GM19395 (cell line): ENCODE data around the gene ULK4.
"Not testable (repeated sequence)": the region's sequence is repeated elsewhere in the genome, so short reads cannot be mapped to it uniquely, and the experiment has no call there.

ENCODE experiments used
- ATAC-seq: cut with Tn5 transposase; IDR thresholded peaks from one replicate; pipeline ENCODE4 v1.9.1; 2021; ENCODE audit warnings: mild to moderate bottlenecking, moderate library complexity; ENCODE audit not compliant: unreplicated experiment

ULK4 gene

DNA sequence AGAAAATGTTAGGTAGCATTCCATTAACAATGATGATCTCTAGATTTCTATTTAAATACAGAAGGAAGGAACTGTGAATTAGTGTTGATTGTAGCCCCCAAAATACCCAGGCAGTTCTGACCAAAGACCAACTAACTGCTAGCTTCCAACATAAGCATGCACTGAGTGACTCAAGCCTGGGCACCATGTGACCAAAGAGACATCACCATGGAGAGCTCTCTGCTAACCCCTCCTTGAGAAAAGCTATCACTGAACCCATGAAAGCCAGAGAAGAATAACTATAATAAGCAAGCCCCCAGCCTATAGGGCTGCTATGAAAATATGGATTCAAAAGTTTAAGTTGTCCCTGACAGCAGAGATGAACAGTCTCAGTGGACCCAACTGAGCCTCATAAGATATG lies 310.2 kb downstream of the ULK4 start:
- ATAC-seq, result no peak

DNA sequence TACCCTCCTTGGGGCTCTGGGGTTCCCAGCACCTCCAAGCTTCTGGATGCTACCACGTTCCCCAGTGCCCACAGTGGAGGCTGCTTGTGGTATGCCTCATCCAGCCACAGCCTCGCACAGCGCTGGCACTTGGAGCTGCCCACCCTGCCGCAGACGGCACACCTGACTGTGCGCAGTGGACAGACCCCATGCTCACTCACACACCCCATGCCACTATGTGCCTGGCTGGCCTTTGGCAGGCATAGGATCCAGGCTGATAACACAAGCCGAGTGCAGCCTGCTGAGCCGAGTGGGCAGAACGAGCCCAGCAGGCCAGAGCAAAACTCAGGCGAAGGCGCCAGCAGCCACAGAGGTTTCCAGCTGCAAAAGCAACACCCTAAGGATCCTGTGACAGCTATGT lies 311.5 kb downstream of the ULK4 start:
- no peak for ATAC-seq

DNA sequence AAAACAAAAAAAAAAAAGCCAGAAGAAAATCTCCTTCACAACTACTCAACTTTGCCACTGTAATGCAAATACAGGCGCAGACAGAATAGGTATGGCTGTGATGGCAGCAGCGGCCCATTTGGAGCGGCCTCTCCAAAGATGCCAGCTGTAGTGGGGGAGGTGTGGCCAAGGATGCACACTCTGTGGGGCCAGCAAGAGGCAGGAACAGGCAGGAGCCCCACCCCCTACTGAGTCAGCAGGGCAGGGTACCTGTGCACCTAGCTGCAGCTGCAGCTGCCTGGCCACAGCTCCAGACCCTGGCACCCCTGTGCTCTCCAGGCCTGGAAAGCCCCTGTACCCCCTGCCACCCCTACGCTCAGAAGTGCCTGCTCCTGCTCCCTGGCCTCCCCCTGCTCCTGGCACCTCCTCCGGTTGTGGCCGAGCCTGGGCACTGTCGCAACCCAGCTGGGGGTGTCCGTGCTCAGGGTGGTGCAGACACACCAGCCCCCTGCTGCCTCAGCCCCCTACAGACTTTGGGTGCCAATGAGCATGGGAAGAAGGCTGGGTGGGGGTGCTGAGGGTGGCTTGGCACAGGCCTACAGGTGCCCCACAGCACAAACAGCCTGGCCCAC lies 312.7 kb downstream of the ULK4 start:
- ATAC-seq, result no peak

DNA sequence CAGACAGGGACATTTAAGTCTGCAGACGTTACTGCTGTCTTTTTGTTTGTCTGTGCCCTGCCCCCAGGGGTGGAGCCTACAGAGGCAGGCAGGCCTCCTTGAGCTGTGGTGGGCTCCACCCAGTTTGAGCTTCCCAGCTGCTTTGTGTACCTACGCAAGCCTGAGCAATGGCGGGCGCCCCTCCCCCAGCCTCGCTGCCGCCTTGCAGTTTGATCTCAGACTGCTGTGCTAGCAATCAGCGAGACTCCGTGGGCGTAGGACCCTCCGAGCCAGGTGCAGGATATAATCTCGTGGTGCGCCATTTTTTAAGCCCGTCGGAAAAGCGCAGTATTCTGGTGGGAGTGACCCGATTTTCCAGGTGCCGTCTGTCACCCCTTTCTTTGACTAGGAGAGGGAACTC lies 314.2 kb downstream of the ULK4 start:
- not testable (repeated sequence) for ATAC-seq

DNA sequence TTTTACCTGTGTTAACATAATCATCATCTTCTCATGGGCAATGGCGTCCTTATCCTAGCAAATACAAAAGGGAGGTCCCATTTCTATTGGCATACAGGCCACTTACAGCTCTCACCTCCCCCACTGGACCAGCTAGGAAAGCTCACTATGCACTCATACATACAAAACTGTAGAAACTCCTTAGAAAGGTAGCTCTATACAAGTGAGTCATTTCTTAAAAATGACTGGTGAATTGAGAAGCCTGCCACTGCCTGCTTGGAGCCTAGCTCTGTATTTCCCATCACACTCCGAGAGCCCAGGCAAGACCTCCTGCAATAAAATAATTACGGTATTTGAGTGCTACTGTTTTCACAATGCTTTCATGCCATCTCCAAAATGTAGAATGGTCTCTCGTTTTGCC lies 321.8 kb downstream of the ULK4 start:
- ATAC-seq, result no peak

DNA sequence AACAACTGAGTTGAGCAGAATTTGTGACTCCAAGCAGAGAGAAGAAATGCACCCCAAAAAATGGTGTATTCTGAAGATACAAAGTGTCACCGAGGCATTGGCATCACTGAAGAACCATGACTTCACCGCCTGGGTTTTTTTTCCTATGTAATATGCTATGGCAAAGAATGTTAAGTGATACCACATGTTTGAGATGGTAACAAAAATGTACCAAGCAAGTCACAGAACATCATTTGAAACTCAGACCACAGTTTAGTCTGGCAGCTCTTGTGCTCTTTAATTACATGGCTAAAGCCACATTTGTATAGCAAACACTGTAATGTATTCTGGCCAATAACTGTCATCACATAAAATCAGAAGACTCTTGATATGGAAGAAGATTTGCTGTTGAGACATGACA lies 323.5 kb downstream of the ULK4 start:
- no peak for ATAC-seq

DNA sequence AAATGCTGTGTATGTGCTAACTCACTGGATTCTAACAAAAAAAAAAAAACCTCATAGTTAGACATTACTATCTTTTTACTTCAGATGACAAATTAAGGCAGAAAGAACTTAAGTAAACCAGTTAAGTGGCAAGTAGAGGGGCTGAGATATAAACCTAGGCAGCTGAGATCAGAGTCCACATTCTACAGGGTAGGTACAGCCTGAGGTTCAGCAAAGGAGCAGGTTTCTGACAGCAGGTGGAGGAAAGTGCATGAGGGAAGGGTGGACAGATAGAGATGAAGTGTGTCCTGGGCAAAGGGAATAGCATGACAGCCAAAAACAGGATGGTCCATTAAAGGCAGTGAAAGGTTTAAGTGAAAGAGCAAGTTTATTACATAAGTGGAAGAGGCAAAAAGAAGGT lies 329.2 kb downstream of the ULK4 start:
- no peak for ATAC-seq

DNA sequence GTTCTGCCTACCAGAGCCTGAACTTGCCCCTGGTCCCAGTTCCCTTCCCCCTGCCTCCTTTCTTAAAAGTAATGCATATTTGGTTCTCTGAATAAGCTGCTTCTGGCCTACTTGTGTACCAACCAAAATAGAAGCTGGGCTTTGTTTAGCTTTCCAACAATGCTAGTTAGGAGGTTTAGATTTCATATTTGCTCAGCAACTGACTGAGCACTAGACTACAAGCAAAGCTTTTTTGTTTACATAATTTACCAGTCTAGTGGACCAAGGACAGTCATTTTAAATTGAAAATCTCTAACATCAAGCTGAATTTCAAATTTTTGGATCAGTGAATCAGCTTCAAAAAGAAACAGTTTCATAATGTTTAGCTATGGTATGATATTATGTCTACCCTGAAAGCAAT lies 331.2 kb downstream of the ULK4 start:
- no peak for ATAC-seq

DNA sequence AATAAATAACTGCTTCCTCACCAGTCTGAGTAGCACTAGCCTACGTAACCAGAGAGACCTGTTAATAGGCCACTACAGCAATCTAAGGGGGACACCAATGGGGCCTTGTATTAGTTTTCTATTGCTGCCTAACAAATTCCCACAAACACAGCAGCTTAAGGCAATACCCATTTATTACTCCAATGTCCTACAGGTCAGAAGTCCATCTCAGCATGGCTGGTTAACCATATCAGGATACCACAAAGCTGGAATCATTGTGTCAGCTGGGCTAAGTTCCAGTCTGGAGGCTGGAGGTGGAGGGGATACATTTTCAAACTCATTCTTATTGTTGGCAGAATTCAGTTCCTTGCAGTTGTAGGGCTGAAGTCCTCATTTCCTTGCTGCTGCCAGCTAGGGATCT lies 331.9 kb downstream of the ULK4 start:
- no peak for ATAC-seq

DNA sequence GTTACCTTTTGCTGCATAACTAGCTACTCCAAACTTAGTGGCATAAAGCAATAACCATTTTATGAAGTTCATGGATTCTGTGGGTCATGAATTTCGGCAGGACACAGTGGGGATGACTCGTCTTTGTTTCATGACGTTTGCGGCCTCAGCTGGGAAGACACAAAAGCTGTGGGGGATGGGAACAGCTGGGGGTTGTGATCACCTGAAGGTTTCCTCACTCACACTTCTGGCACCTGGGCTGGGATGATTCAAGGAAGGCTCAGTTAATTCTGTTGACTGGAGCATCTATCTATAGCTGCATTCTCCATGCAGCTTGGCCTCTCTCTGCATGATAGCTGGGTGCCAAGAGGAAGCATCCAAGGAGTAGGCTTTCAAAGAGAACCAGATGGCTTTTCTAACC lies 332.8 kb downstream of the ULK4 start:
- ATAC-seq, result no peak

DNA sequence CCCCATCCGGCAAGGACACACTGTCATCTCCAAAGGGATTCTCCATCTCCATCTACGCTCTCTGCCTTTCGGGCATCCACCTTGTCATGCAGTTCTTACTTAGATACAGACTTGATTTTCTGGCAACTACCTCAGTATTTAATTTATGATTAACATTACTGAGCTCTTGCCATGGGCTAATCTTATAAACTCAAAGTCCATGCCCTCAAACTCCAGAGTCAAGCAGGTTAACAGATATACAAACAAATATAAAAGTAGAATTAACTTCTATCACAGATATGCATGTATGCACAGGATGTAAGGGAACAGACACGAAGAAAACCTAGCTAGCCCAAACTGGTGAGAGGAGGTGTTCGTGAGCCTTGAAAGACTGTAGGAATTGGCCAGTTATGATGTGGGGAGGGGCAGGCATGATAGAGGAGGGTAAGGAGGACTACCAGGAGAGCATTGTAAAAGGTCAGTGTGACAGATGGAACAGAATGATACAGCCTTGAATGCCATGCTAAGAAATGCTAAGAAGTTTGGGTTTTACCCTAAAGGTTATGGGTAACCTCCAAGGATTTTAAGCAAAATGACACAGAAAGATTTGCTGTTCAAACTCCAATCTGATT lies 334.3 kb downstream of the ULK4 start:
- ATAC-seq, result no peak

DNA sequence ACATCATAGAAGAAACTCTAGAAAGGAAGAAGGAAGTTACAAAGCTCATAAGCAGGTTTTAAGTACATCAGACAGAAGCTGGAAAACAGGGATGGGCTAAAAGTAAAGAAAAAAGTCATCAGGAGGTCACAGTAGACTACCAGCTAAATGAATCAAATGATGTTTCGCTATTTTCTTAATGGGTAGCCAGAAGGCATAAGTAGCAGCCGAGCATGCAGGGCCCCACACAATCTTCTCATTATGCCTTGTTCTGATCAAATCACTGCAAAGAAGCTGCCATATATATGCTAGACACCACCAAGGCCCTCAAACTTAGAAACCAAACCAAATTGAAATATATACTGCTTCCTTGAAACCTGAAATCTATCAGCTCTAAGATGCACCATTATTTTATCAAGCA lies 349.1 kb downstream of the ULK4 start:
- ATAC-seq, result no peak

DNA sequence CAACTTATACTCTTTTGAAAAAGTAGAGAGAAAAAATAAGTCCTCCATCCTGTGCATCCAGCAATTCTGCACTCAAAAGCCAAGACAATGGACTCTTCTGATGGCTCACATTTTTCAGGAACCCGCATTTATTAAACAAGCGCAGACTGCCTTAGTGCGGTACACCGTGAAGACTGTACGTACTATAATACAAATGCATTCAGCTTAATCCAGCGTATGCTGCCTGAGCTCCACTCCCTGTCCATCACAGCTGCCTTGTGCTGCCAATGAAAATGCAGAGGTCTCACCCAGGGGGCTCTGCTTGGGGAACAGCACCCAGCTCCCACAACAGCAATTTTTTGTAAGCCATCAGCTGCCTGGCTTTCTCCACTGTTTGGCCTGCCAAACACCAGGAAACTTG lies 350.9 kb downstream of the ULK4 start:
- no peak for ATAC-seq

DNA sequence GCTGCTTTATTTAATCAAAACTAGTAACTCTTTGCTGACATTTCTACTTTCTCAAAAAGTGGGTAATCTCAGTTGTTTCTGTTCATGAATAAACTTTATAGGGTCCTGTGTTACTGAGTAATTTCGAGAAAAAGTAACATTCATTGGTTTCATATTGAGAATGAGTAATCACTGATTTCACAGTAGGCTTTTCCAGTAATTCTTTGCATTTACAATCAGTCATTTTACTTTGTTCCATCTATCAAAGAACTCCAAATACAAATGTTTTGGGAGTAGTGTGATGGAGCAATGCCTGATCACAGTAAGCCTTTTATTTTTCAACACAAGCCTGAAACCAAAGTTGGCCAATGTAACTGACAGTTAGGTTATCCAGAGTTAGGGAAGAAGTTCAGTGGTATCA lies 353.6 kb downstream of the ULK4 start:
- no peak for ATAC-seq

DNA sequence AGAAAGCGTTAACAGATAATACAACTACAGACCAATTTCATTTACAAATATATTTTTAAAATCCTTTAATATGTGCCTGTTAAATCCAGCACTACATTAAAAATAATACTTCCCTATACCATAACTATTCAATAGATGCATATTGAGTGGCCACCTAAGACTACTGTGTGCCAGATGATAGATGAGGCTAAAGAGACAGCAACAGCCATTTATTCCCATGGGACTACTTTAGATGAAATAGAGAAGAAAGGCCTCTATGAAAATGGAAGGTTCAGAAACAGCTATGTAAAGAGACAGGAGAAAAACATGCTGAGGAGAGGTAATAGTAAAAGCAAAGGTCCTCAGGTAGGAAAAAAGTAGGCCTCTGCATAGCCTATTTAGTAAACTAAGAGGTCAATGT lies 358.1 kb downstream of the ULK4 start:
- ATAC-seq, result no peak

DNA sequence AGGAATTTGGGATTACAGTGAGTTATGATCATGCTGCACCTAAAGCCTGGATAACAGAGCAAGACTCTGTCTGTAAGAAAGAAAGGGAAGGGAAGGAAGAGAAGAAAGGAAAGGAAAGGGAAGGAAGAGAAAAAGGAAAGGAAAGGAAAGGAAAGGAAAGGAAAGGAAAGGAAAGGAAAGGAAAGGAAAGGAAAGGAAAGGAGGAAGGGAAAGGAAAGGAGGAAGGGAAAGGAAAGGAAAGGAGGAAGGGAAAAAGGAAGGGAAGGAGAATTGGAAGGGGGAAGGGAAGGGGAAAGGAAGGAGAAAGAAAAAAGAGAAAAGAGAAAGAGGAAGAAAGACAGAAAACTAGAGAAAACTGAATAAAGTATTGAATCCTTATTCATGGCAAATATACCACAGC lies 359.8 kb downstream of the ULK4 start:
- no peak for ATAC-seq

DNA sequence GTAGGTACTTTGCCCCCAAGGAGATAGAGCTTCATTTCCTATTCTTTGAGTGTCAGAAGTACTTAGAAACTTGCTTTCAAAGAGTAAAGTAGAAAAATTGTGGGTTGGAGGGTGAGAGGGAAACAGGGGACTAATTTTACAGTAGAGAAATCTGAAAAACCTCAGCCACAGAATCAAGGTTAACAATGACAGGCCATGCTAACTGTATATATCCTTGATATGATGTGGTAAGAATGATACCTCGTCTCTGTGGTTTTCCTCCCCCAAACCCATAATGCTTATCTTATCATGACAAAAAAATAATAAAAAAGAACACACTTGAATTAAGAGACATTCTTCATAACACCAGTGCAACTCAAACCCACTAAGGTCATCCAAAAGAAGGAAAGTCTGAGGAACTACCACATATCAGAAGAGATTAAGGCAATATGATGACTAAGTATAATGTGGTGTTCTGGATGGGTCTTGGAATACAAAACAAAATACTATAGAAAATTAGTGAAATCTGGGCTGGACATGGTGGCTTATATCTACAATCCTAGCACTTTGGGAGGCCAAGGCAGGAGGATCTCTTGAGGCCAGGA lies 360.4 kb downstream of the ULK4 start:
- no peak for ATAC-seq

DNA sequence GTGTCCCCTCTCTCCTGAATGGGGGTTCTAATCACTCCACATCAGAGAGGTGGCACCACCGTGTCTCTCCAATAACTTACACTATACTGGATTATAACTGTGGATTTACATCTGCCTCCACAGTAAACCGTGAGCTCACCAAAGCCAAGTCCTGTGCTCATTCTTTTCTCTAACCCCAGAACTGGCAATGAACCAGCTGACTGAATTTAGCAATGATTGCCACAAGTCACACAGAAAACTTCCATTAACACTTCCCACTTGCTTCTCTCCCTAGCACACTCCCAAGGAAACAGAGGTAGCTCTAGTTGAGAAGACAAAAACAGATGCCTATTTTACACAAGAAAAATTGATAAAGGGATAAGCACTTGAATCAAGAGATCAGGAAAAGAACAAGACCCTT lies 361.3 kb downstream of the ULK4 start:
- ATAC-seq, result no peak

DNA sequence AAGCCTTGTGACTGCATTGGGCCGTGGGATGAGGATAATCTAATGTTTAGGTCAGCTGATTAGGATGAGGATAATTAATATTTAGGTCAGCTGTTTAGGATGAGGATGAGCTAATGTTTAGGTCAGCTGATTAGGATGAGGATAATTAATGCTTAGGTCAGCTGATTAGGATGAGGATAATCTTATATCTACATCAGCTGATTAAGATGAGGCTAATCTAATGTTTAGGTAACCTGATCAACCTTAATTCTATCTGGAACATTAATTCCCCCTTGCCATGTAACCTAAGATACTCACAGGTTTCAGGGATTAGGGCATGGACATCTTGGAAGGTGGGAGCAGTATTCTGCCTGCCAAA lies 362.8 kb downstream of the ULK4 start:
- no peak for ATAC-seq

DNA sequence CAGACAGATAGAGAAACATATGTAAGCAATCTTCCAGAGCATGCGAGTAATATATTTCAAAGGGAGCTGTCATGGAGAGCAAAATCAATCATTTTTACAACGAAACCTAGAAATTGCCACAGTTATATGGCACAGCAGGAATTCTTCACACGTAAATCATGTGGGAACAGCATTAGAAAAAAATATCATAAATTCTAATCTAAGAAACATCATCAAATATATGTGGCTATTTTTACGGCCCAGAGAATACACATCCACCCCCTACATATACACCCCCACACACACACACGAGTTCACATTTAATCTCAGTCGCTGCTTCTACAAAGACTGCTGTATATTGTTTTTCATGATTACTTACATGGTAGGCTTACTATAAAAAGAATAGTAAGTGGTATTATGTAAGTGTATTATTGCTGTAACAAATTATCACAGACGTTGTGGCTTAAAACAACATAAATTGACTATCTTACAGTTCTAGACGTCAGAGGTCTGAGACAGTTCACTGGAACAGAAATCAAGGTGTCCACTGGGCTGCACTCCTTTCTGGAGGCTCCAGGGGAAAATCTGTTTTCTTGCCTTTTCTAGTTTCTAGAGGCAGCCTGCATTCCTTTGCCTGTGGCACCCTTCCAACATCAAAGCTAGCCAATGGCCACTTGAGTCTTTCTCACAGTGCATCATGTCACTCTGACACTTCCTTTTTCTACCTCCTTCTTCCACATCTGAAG lies 363.3 kb downstream of the ULK4 start:
- ATAC-seq, result no peak

DNA sequence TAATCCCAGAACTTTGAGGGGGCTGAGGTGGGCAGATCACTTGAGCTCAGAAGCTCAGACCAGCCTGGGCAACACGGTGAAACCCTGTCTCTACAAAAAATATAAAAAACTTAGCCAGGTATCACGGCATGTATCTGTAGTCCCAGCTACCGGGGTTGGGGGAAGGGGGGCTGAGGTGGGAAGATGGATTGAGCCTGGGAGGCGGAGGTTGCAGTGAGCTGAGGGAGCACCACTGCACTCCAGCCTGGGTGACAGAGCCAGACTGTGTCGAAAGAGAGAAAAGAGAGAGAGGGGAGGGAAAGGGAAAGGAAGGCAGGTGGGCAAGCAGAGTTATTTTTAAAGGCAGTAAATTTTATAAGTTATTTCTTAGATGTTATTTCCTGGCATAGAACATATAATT lies 368.1 kb downstream of the ULK4 start:
- no peak for ATAC-seq

DNA sequence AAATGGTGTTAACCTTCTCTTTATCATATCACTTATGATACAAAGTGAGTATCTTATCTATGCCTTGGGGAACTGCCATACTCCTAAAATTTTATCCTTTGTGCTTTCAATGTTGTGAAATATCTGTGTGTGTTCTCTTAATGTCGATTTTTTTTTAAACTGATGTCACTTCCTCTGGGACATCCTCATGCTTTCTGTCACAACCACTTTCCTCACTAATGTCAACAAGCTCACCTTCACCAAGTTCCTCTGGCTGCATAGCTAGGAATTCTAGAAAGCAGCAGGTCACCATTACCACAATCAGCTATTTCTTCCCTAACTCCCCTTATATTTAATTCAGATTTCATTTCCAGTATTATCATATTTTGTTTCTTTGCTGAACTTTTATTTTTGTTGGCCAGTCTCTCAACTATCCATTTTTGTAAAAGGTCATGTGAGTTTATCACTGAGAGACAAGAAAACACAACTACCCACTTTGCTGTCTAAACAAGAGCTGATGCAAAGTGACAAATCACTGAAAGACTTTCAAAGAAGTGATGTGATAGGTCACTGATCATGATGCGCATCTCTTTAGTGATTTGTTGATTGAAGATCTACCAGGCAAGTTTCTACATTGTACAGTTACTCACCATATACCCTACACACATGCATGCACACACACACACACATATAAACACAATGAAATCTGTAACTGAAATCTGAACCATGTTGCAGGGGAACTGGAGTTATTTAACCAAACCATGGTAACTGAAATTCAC lies 369.0 kb downstream of the ULK4 start:
- ATAC-seq, result no peak
